ENCODE measurements around the gene DCHS1. TPM values are rescaled to one million over a fixed set of nuclear protein-coding genes. Genes with fewer than 3 reads are reported as not detected.

Gene DCHS1
- total and polyA plus RNA-seq, 2 of the 13 experiments (the other 11 are each of a cell fraction or from before 2014, with no cell fraction given), result under 0.01 to 0.03 TPM

DNA sequence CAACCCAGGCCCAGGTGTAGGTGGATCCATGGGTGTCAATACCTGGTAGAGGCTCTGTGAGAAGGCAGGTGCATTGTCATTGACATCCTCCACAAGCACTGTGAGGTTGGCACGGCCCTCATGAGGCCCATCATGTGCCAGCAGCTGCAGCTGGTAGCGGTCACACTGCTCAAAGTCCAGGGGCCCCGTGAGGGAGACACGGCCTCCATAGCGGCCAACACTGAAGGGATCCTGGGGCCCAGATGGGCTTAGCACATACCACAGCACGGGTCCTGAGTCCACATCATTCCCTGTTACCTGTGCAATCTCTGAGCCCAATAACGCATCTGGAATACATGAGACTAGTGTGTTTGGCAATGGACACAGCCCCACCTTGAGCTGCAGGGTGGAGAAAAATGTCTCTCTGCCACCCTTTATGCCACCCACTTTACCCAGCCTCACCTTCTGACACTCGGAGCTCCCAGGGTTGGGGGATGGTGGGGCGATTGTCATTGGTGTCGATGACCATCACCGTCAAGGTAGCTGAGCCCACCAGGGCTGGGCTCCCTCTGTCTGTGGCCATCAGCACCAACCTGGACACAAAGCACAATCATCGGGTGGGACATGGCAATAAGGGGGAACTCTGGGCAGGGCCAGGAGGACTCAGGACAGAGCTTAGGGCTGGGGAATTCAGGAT lies 30.3 kb downstream of the DCHS1 start (continued):
- TF ChIP-seq, protein P1, sequence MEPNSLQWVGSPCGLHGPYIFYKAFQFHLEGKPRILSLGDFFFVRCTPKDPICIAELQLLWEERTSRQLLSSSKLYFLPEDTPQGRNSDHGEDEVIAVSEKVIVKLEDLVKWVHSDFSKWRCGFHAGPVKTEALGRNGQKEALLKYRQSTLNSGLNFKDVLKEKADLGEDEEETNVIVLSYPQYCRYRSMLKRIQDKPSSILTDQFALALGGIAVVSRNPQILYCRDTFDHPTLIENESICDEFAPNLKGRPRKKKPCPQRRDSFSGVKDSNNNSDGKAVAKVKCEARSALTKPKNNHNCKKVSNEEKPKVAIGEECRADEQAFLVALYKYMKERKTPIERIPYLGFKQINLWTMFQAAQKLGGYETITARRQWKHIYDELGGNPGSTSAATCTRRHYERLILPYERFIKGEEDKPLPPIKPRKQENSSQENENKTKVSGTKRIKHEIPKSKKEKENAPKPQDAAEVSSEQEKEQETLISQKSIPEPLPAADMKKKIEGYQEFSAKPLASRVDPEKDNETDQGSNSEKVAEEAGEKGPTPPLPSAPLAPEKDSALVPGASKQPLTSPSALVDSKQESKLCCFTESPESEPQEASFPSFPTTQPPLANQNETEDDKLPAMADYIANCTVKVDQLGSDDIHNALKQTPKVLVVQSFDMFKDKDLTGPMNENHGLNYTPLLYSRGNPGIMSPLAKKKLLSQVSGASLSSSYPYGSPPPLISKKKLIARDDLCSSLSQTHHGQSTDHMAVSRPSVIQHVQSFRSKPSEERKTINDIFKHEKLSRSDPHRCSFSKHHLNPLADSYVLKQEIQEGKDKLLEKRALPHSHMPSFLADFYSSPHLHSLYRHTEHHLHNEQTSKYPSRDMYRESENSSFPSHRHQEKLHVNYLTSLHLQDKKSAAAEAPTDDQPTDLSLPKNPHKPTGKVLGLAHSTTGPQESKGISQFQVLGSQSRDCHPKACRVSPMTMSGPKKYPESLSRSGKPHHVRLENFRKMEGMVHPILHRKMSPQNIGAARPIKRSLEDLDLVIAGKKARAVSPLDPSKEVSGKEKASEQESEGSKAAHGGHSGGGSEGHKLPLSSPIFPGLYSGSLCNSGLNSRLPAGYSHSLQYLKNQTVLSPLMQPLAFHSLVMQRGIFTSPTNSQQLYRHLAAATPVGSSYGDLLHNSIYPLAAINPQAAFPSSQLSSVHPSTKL (CRISPR knock-in tag; IDR thresholded peaks at IDR 0.05), result peak; percentile 29; the same call in 1 of the 2 replicates
- TF ChIP-seq, protein P2, sequence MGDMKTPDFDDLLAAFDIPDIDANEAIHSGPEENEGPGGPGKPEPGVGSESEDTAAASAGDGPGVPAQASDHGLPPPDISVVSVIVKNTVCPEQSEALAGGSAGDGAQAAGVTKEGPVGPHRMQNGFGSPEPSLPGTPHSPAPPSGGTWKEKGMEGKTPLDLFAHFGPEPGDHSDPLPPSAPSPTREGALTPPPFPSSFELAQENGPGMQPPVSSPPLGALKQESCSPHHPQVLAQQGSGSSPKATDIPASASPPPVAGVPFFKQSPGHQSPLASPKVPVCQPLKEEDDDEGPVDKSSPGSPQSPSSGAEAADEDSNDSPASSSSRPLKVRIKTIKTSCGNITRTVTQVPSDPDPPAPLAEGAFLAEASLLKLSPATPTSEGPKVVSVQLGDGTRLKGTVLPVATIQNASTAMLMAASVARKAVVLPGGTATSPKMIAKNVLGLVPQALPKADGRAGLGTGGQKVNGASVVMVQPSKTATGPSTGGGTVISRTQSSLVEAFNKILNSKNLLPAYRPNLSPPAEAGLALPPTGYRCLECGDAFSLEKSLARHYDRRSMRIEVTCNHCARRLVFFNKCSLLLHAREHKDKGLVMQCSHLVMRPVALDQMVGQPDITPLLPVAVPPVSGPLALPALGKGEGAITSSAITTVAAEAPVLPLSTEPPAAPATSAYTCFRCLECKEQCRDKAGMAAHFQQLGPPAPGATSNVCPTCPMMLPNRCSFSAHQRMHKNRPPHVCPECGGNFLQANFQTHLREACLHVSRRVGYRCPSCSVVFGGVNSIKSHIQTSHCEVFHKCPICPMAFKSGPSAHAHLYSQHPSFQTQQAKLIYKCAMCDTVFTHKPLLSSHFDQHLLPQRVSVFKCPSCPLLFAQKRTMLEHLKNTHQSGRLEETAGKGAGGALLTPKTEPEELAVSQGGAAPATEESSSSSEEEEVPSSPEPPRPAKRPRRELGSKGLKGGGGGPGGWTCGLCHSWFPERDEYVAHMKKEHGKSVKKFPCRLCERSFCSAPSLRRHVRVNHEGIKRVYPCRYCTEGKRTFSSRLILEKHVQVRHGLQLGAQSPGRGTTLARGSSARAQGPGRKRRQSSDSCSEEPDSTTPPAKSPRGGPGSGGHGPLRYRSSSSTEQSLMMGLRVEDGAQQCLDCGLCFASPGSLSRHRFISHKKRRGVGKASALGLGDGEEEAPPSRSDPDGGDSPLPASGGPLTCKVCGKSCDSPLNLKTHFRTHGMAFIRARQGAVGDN (CRISPR knock-in tag; IDR thresholded peaks at IDR 0.05), result peak; percentile 33; the same call in 1 of the 2 replicates
- peak; percentile 60; the same call in 1 of the 2 replicates for TF ChIP-seq KDM6A (CRISPR knock-in tag; IDR thresholded peaks at IDR 0.05; ENCODE audit: low read depth)
- TF ChIP-seq HNRNPL (IDR thresholded peaks at IDR 0.05; ENCODE audit: low read depth, low read length), result peak; percentile 93
- TF ChIP-seq, protein P3, sequence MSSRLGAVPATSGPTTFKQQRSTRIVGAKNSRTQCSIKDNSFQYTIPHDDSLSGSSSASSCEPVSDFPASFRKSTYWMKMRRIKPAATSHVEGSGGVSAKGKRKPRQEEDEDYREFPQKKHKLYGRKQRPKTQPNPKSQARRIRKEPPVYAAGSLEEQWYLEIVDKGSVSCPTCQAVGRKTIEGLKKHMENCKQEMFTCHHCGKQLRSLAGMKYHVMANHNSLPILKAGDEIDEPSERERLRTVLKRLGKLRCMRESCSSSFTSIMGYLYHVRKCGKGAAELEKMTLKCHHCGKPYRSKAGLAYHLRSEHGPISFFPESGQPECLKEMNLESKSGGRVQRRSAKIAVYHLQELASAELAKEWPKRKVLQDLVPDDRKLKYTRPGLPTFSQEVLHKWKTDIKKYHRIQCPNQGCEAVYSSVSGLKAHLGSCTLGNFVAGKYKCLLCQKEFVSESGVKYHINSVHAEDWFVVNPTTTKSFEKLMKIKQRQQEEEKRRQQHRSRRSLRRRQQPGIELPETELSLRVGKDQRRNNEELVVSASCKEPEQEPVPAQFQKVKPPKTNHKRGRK (CRISPR knock-in tag; IDR thresholded peaks at IDR 0.05), result no peak
- no peak for TF ChIP-seq ZNF572 (CRISPR knock-in tag; IDR thresholded peaks at IDR 0.05)
